ENCODE data around the gene PTPRG.

DNA sequence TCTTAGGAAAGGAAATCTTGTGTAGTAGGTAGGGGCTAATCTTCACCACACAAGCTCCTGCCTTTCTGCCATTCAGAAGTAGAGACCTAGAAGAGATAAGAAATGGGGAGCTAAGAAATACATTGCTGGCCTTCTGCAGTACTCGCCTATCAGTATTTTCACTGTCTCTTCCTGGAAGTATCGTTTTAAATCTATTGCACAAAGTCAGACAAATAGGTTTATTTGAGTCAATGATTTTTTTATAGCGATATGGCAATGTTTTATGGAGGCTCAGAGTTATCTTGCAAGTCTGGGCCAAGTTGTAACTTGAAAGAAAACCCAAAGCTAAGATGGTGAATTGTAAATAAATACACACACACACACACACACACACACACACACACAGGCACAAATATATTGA, 103.8 kb downstream of the PTPRG start:
- TF ChIP-seq CTCF (IDR thresholded peaks at IDR 0.05 in 2 of 3, conservative IDR thresholded peaks at IDR 0.05 in 1 of 3; ENCODE audit: borderline replicate concordance in 1 of 3, insufficient read depth in 1 of 3, low read depth in 2 of 3, low read length in 2 of 3) (no peak), SIN3A (IDR thresholded peaks at IDR 0.05; ENCODE audit: low read depth) (no peak), ZFX (IDR thresholded peaks at IDR 0.05) (no peak), EZH2phosphoT487 (IDR thresholded peaks at IDR 0.05; ENCODE audit: borderline replicate concordance) (no peak), EZH2 (IDR thresholded peaks at IDR 0.05) (no peak), FOSL1 (IDR thresholded peaks at IDR 0.05; ENCODE audit: low read depth) (no peak), JUND (IDR thresholded peaks at IDR 0.05) (no peak), POLR2AphosphoS5 (IDR thresholded peaks at IDR 0.05; ENCODE audit: low read depth, low read length) (no peak), ZBTB33 (IDR thresholded peaks at IDR 0.05; ENCODE audit: extremely low read depth, insufficient replicate concordance, low read length) (no peak), CEBPB (IDR thresholded peaks at IDR 0.05; ENCODE audit: low read depth) (no peak), REST (IDR thresholded peaks at IDR 0.05; ENCODE audit: low read depth) (no peak)
